ENCODE measurements around the gene FRY. TPM values are rescaled to one million over a fixed set of nuclear protein-coding genes. Genes with fewer than 3 reads are reported as not detected.

Gene FRY
- total and polyA plus RNA-seq, 2 donors (not counting 1 experiment from before 2014, with no cell fraction given) = 2.3 to 6.3 TPM

DNA sequence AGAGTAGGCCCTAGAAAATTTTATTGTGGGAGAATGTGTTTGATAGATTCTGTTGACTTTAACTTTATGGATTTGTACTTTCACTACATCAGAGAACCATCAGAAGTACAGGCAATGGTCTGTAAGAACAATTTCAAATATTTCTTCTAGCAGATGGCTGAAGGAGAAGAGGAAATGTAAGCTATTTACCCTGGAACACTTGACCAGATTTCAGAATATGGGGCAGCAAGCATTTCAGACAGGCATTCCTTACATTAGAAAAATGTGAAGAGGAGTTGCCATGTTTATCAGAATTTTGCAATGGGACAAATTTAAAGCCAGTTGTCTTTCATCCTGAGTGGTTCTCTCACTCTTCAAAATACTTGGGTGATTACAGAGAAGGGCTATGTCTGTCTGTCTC is 7.5 kb downstream of the FRY start:
- Histone ChIP-seq H3K9me3 (ENCODE audit: control extremely low read depth in 1 of 3, control insufficient read depth in 2 of 3, insufficient read depth in 1 of 3, low read length in 2 of 3) (no peaks in the 10 kb centered on the region), H4K20me1 (ENCODE audit: control insufficient read depth, insufficient read depth, low read length, poor library complexity, severe bottlenecking) (no peaks in the 10 kb centered on the region), H3K4me3 (ENCODE audit: control extremely low read depth in 1 of 5, extremely low read depth in 1 of 5, insufficient read depth in 1 of 5, low read depth in 2 of 5, low read length in 4 of 5) (no peak overlapping the region), H2AFZ (ENCODE audit: insufficient read depth, low read depth, low read length, poor library complexity, severe bottlenecking) (no peak overlapping the region), H3K27me3 (replicated peaks in 1 of 4; ENCODE audit: control extremely low read depth in 1 of 4, control insufficient read depth in 3 of 4, insufficient read depth in 4 of 4, low read length in 3 of 4) (peaks cover 0 to 3% (median 0%) of the 10 kb centered on the region in 4 experiments), H3K9ac (ENCODE audit: low read length) (no peak overlapping the region), H3K27ac (ENCODE audit: low read length in 2 of 2) (no peak overlapping the region), H3K4me1 (ENCODE audit: control insufficient read depth in 2 of 2, insufficient read depth in 2 of 2, low read length in 2 of 2) (peaks cover 3 to 4% of the 10 kb centered on the region in 2 donors), H3K4me2 (replicated peaks; ENCODE audit: low read depth, low read length, poor library complexity, severe bottlenecking) (no peak overlapping the region), H3K36me3 (replicated peaks in 1 of 2; ENCODE audit: control extremely low read depth in 1 of 2, control insufficient read depth in 1 of 2, extremely low read depth in 1 of 2, insufficient read depth in 2 of 2, low read length in 1 of 2) (peaks cover 0 to 2% of the 10 kb centered on the region in 2 experiments), H3K79me2 (ENCODE audit: control insufficient read depth, insufficient read depth, low read length) (no peaks in the 10 kb centered on the region)
- no peak for ATAC-seq (ENCODE audit: low read depth)
- CTCF ChIA-PET = no interaction called here
- no peak for DNase-seq
- intact Hi-C loops (cut with micrococcal nuclease) = loop anchor here (10.0 kb wide), 2 partner anchors 74 to 406 kb away; no protein-coding TSS in a partner anchor
- Mint-ChIP-seq H3K4me3 (no peak overlapping the region), H3K27me3 (no peaks in the 10 kb centered on the region), H3K27ac (no peak overlapping the region), H3K4me1 (peaks cover 31% of the 10 kb centered on the region), H3K9me3 (ENCODE audit: insufficient read depth) (no peaks in the 10 kb centered on the region)
- TF ChIP-seq, protein P1, sequence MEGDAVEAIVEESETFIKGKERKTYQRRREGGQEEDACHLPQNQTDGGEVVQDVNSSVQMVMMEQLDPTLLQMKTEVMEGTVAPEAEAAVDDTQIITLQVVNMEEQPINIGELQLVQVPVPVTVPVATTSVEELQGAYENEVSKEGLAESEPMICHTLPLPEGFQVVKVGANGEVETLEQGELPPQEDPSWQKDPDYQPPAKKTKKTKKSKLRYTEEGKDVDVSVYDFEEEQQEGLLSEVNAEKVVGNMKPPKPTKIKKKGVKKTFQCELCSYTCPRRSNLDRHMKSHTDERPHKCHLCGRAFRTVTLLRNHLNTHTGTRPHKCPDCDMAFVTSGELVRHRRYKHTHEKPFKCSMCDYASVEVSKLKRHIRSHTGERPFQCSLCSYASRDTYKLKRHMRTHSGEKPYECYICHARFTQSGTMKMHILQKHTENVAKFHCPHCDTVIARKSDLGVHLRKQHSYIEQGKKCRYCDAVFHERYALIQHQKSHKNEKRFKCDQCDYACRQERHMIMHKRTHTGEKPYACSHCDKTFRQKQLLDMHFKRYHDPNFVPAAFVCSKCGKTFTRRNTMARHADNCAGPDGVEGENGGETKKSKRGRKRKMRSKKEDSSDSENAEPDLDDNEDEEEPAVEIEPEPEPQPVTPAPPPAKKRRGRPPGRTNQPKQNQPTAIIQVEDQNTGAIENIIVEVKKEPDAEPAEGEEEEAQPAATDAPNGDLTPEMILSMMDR (IDR thresholded peaks at IDR 0.05) = no peak
- no peak for TF ChIP-seq EZH2 (IDR thresholded peaks at IDR 0.05; ENCODE audit: borderline replicate concordance, insufficient read depth, low read depth, low read length, poor library complexity, severe bottlenecking)
- POLR2A ChIA-PET = no interaction called here

DNA sequence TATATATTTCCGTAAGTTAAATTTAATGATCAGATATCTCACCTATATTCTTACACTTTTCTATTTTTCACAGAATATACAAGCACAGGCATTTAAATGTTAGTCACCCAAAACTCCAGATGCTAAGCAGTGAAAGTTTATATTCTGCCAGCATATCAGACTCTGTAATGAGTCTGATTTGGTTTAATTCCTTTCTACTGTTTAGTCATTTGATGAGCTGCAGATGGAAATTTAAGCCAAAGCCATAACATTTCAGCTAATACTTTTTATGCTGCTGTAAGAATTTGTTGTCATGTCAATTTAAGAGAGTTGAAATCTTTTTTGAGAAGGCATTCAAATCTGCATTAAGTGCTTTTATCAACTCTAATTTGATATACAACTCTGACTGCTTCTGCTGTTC is 8.0 kb downstream of the FRY start:
- H2AFZ ChIP-seq (ENCODE audit: insufficient read depth, low read depth, low read length, poor library complexity, severe bottlenecking) = no peak overlapping the region
- CTCF ChIA-PET = no interaction called here
- peaks cover 28% of the 10 kb centered on the region for H3K4me1 Mint-ChIP-seq

More for the DNA sequence above, 8.0 kb downstream of the FRY start:
- DNase-seq (no peak), ATAC-seq (ENCODE audit: low read depth) (no peak)
- Histone ChIP-seq H3K4me3 (ENCODE audit: control extremely low read depth in 1 of 5, extremely low read depth in 1 of 5, insufficient read depth in 1 of 5, low read depth in 2 of 5, low read length in 4 of 5) (no peak overlapping the region), H3K79me2 (ENCODE audit: control insufficient read depth, insufficient read depth, low read length) (no peaks in the 10 kb centered on the region), H3K4me1 (ENCODE audit: control insufficient read depth in 2 of 2, insufficient read depth in 2 of 2, low read length in 2 of 2) (peaks cover 3 to 4% of the 10 kb centered on the region in 2 donors), H3K4me2 (replicated peaks; ENCODE audit: low read depth, low read length, poor library complexity, severe bottlenecking) (no peak overlapping the region), H3K9me3 (ENCODE audit: control extremely low read depth in 1 of 3, control insufficient read depth in 2 of 3, insufficient read depth in 1 of 3, low read length in 2 of 3) (no peaks in the 10 kb centered on the region), H3K27ac (ENCODE audit: low read length in 2 of 2) (no peak overlapping the region), H3K9ac (ENCODE audit: low read length) (no peak overlapping the region), H3K27me3 (replicated peaks in 1 of 4; ENCODE audit: control extremely low read depth in 1 of 4, control insufficient read depth in 3 of 4, insufficient read depth in 4 of 4, low read length in 3 of 4) (peaks cover 0 to under 1% (median 0%) of the 10 kb centered on the region in 4 experiments), H4K20me1 (ENCODE audit: control insufficient read depth, insufficient read depth, low read length, poor library complexity, severe bottlenecking) (no peaks in the 10 kb centered on the region), H3K36me3 (replicated peaks in 1 of 2; ENCODE audit: control extremely low read depth in 1 of 2, control insufficient read depth in 1 of 2, extremely low read depth in 1 of 2, insufficient read depth in 2 of 2, low read length in 1 of 2) (peaks cover 0 to 2% of the 10 kb centered on the region in 2 experiments)
- Mint-ChIP-seq H3K27ac (no peak overlapping the region), H3K27me3 (no peaks in the 10 kb centered on the region), H3K9me3 (ENCODE audit: insufficient read depth) (no peaks in the 10 kb centered on the region), H3K4me3 (no peak overlapping the region)
- no CpG with 5 or more reads among the region's 1 CpG for WGBS (ENCODE audit: insufficient coverage)
- intact Hi-C loops (cut with micrococcal nuclease) = loop anchor here (10.0 kb wide), 2 partner anchors 75 to 405 kb away; no protein-coding TSS in a partner anchor
- POLR2A ChIA-PET = no interaction called here
- TF ChIP-seq, protein P1 (IDR thresholded peaks at IDR 0.05) = no peak

All from B cell (primary cell).